NCI-H748 (cell line): ENCODE data around the gene VAV3.

Experiments used
- DNase-seq: peaks from one replicate; lab custom pipeline; 2025; ENCODE audit not compliant: unreplicated experiment; lab: John Stamatoyannopoulos, UW

Gene VAV3

GRCh38 chr1:107939256-107939655 is 25.7 kb downstream of the VAV3 start:
- no peak for DNase-seq

- no peak for DNase-seq
Measured at GRCh38 chr1:107936498-107937481, 28.2 kb downstream of the VAV3 start.

GRCh38 chr1:107935396-107936064 is 29.4 kb downstream of the VAV3 start:
- no peak for DNase-seq

- no peak for DNase-seq
Measured at GRCh38 chr1:107934578-107934977, 30.4 kb downstream of the VAV3 start.

GRCh38 chr1:107933736-107934135 is 31.2 kb downstream of the VAV3 start:
- DNase-seq: no peak

GRCh38 chr1:107930292-107930691 is 34.7 kb downstream of the VAV3 start:
- DNase-seq: no peak

GRCh38 chr1:107927820-107928219 is 37.2 kb downstream of the VAV3 start:
- no peak for DNase-seq

GRCh38 chr1:107926436-107927080 is 38.4 kb downstream of the VAV3 start:
- peak; percentile 13 for DNase-seq

- no peak for DNase-seq
Measured at GRCh38 chr1:107925565-107925964, 39.4 kb downstream of the VAV3 start.

- DNase-seq: no peak
Measured at GRCh38 chr1:107920999-107921398, 44.0 kb downstream of the VAV3 start.

GRCh38 chr1:107920561-107920960 is 44.4 kb downstream of the VAV3 start:
- no peak for DNase-seq

- no peak for DNase-seq
Measured at GRCh38 chr1:107919953-107920352, 45.0 kb downstream of the VAV3 start.

- DNase-seq: no peak
Measured at GRCh38 chr1:107914119-107914765, 50.7 kb downstream of the VAV3 start.

- no peak for DNase-seq
Measured at GRCh38 chr1:107912656-107913055, 52.3 kb downstream of the VAV3 start.

- DNase-seq: no peak
Measured at GRCh38 chr1:107900090-107900945, 64.7 kb downstream of the VAV3 start.

- no peak for DNase-seq
Measured at GRCh38 chr1:107899655-107900054, 65.3 kb downstream of the VAV3 start.

- DNase-seq: no peak
Measured at GRCh38 chr1:107897438-107898345, 67.3 kb downstream of the VAV3 start.

- DNase-seq: no peak
Measured at GRCh38 chr1:107896936-107897335, 68.0 kb downstream of the VAV3 start.

- no peak for DNase-seq
Measured at GRCh38 chr1:107896401-107896800, 68.6 kb downstream of the VAV3 start.
